Measurements from ENCODE around the gene NCAN.
A peak's percentile ranks its signal among the peaks of the same experiment; 100 is the strongest.

NCAN gene

DNA sequence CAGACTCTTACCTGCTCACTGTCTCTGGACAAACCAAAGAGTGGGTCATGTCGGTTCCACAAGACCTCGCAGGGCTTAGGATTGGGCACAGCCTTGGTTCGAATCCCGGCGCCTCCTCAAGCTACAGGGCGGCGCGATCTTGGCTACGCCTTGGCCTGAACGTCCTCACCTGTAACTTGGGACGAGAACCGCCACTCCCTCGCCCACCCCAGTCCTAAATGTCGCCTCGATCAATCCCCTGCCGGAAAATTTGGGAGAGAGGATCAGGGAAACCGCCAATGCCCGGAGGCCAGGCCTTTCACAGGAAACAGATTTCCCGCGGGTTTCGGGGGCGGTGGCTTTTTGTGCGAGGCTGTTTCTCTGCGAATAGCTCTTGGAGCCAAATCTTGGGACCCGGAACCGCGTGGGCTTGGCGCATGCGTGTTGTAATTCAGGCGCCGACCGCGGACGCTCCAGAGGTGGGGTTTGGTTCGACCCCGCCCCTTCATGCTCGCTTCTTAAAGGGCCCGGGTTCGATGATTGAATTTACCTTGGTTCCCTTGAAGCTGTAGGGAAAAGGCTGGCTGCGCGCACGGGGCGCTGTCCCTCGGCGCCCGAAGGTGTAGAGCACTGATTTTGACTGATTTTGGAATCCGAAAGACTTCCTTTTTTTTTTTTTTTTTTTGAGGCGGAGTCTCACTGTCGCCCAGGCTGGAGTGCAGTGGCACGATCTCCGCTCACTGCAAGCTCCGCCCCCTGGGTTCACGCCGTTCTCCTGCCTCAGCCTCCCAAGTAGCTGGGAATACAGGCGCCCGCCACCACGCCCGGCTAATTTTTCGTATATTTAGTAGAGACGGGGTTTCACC is 8.5 kb upstream of the NCAN start, which contains the start of gene NR2C2AP:
NR2C2AP (minus strand) TSS at position 403 of the 845 bp plus-strand sequence; CDS start at position 49, 354 bp downstream.
- H3K9me3 ChIP-seq (replicated peaks in 1 of 11) = no peaks in the 10 kb centered on the region; a peak in 1 of 22 replicates
- no peak for TF ChIP-seq Cebpa-rat (IDR thresholded peaks at IDR 0.05)
- H3K4me1 ChIP-seq = peaks cover 10 to 33% (median 25%) of the 10 kb centered on the region in 10 experiments
- no peaks in the 10 kb centered on the region for H3K27me3 ChIP-seq
- H3K4me3 ChIP-seq = peak within 1 kb of the TSS; percentile 70 to 86 (median 74)
- peaks cover 0 to 40% (median 13%) of the 10 kb centered on the region in 11 experiments; a peak in 10 of 22 replicates for H4K20me1 ChIP-seq
- H3K9ac ChIP-seq = peak within 1 kb of the TSS; percentile 76 to 91 (median 85)
- H3K36me3 ChIP-seq = peaks cover 18 to 44% (median 35%) of the 10 kb centered on the region in 11 experiments
- H3K27ac ChIP-seq = peak within 1 kb of the TSS; percentile 59 to 86 (median 82)
- peak within 1 kb of the TSS; percentile 91 to 99 (median 96) for H3K4me2 ChIP-seq

DNA sequence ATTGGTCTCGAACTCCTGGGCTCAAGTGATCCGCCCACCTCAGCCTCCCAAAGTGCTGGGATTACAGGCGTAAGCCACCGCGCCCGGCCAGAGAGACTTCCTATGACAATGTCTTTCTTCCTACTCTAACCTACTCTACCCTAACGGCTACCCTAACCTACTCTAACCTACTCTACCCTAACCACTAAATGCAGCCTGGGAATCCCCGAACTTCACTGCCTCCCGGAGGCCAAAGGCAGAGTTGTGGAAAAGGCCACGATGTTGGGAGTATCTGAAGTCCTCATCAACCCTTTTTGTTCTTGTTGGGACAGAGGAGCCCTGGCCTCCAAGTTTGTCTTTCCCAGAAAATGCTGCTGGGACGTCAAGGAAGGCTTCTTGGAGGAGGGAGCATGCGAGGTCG is 7.6 kb upstream of the NCAN start:
- Histone ChIP-seq H3K4me3 (no peak overlapping the region), H3K4me2 (peak overlapping the region in 6 of 11 experiments; percentile 92 to 99 (median 97); a peak in 6 of 22 replicates), H3K27me3 (peaks cover 0 to 4% (median 0%) of the 10 kb centered on the region in 11 experiments; a peak in 2 of 22 replicates), H3K9ac (no peak overlapping the region), H3K9me3 (replicated peaks in 1 of 11) (no peaks in the 10 kb centered on the region; a peak in 1 of 22 replicates), H4K20me1 (peaks cover 0 to 33% (median 7%) of the 10 kb centered on the region in 11 experiments; a peak in 10 of 22 replicates), H3K36me3 (peaks cover 9 to 34% (median 25%) of the 10 kb centered on the region in 11 experiments), H3K4me1 (peaks cover 10 to 33% (median 25%) of the 10 kb centered on the region in 10 experiments), H3K27ac (no peak overlapping the region)
- no peak for TF ChIP-seq Cebpa-rat (IDR thresholded peaks at IDR 0.05)

DNA sequence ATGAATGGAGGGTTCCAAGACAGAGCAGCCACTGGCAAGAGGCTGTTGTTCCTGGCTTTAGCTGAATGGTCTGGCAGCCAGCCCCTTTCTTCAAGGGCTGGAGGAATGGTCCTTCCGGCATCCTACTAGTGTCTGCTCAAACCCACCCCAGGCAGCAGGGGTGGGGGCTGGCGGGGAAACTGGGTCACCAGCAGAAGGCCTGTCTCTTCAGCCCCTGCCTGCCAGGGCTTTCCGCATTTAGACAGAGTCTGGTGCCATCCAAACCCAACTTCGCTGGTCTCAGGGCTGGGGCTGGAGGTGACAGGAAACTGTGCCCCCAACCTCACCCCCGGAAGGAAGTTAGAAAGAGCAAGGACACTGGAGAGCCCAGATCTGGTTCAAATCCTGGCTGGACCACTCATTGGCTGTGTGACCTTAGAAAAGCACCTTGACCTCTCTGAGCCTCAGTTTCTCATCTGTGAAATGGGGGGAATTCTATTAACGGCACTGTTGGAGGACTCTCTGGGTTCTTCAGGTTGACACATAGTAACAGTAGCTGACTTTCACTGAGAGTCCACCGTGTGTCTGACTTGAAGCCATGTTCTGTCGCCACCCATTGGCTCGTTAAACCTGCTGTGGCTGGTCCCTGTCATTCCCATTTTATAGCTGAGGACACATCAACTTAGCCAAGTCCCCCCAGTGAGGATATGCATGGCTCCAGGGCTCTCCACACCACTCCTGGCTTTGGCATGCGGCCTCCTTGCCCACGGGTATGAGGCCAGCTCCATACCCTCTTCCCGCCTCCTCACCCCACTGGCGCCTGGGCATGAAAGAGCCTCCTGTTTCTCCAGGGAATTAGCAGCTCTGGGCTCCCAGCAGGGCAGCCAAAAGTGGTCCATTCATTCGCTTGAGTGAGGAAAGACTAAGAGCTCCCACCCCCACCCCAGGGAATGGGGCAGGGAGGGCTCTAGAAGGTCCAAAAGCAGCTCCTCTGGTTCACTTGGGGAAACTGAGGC is 6.0 kb upstream of the NCAN start:
- Histone ChIP-seq H3K4me1 (peaks cover 10 to 33% (median 25%) of the 10 kb centered on the region in 10 experiments), H3K27me3 (peaks cover 0 to 18% (median 4%) of the 10 kb centered on the region in 11 experiments; a peak in 10 of 22 replicates), H3K9ac (no peak overlapping the region), H3K4me3 (no peak overlapping the region), H3K36me3 (peaks cover 0 to 19% (median 15%) of the 10 kb centered on the region in 11 experiments; a peak in 18 of 22 replicates), H3K27ac (no peak overlapping the region), H3K9me3 (replicated peaks in 1 of 11) (no peaks in the 10 kb centered on the region; a peak in 1 of 22 replicates), H4K20me1 (peaks cover 0 to 19% (median 0%) of the 10 kb centered on the region in 11 experiments; a peak in 7 of 22 replicates), H3K4me2 (no peak overlapping the region)
- TF ChIP-seq Cebpa-rat (IDR thresholded peaks at IDR 0.05) = no peak

DNA sequence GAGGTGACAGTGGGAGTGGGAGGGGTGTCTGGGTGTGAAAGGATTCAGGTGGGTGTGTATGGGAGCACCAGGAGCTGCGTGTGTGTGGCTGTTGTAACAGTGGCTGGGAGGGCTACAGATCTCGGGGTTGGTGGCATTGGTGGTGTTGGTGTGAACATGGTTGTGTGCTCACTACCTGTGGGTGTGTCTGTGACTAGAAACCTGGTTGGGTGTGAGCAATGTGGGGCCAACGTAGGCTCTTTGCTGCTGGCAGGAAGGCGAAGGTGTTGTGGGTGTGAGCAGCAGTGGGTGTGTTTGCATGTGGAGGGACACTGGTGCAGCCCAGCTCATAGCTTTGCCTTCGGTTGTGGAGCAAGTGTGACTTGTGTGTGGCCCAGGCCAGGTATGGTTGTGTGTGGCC is 4.8 kb upstream of the NCAN start:
- Histone ChIP-seq H3K27me3 (peaks cover 10 to 31% (median 16%) of the 10 kb centered on the region in 11 experiments), H3K36me3 (peaks cover 0 to 7% (median 4%) of the 10 kb centered on the region in 11 experiments; a peak in 11 of 22 replicates), H3K27ac (no peak overlapping the region), H3K9me3 (replicated peaks in 1 of 11) (no peaks in the 10 kb centered on the region; a peak in 1 of 22 replicates), H3K9ac (no peak overlapping the region), H3K4me1 (peaks cover 8 to 25% (median 18%) of the 10 kb centered on the region in 10 experiments), H3K4me2 (no peak overlapping the region), H4K20me1 (peaks cover 0 to 9% (median 0%) of the 10 kb centered on the region in 11 experiments; a peak in 4 of 22 replicates), H3K4me3 (no peak overlapping the region)
- no peak for TF ChIP-seq Cebpa-rat (IDR thresholded peaks at IDR 0.05)

DNA sequence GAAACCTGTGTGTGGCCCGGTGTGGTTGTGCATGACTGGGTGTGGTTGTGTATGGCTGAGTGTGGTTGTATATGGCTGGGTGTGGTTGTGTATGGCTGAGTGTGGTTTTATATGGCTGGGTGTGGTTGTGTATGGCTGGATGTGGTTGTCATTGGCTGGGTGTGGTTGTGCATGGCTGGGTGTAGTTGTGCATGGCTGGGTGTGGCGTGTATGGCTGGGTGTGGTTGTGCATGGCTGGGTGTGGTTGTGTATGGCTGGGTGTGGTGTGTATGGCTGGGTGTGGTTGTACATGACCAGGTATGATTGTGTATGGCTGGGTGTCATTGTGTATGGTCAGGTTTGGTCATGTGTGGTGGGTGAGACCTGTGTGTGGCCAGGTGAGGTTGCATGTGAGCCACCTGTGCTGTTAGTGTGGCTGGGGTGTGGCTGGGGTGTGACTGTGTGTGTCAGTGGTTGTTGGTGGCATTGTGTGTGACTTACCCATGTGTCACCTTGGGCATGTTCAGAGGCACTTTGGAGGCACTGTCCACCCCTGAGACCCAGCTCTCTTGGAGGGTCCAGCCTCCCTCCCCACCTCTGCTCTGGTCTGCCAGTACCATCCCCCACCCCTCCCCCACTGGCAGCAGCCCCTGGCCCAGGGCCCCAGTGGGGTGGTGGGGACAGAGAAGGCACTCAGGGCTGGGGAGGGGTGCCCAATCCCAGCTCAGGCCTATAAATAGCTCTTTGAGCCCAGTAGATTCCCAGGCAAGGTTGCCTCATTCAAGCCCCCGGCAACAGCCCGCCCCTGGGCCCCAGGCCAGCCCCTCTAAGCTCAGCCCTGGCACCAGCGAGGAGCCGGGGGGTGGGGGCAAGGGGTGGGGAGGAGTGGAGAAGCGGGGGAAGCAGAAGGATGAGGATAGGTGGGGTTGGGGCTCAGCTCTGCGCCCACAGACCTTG is 3.9 kb upstream of the NCAN start:
- no peak overlapping the region for H3K9ac ChIP-seq
- no peak overlapping the region for H3K4me3 ChIP-seq
- H3K4me1 ChIP-seq = peaks cover 0 to 16% (median 9%) of the 10 kb centered on the region in 10 experiments; a peak in 10 of 20 replicates
- peaks cover 0 to 6% (median 0%) of the 10 kb centered on the region in 11 experiments; a peak in 4 of 22 replicates for H4K20me1 ChIP-seq
- no peak for TF ChIP-seq Cebpa-rat (IDR thresholded peaks at IDR 0.05)
- no peak overlapping the region for H3K27ac ChIP-seq
- H3K27me3 ChIP-seq = peaks cover 20 to 40% (median 25%) of the 10 kb centered on the region in 11 experiments
- H3K36me3 ChIP-seq = no peaks in the 10 kb centered on the region
- no peaks in the 10 kb centered on the region; a peak in 1 of 22 replicates for H3K9me3 ChIP-seq (replicated peaks in 1 of 11)
- H3K4me2 ChIP-seq = peak overlapping the region in 3 of 11 experiments; percentile 4 to 43 (median 11); a peak in 4 of 22 replicates

DNA sequence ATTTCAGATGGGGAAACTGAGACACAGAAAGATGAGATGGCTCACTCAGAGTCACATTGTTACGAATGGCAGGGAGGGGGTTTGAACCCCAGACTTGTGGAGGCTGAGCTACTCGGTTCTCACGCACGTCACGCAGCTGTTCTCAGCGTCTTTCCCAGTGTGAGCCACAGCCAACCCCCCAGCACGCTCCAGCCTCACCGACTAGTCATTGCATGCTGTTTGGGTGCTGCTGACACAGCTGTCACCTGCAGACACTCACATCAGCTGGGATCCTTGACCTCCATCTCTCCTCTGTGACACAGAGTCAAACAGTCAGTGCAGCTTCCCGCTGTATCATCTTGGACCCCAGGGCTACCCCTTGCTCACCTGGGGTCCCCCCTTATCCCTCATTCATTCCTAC is 2.4 kb upstream of the NCAN start:
- no peak overlapping the region for H3K4me3 ChIP-seq
- no peak overlapping the region for H3K9ac ChIP-seq
- H3K27me3 ChIP-seq = peaks cover 35 to 55% (median 40%) of the 10 kb centered on the region in 11 experiments
- H3K4me2 ChIP-seq = no peak overlapping the region
- H3K36me3 ChIP-seq = no peaks in the 10 kb centered on the region
- H3K9me3 ChIP-seq (replicated peaks in 1 of 11) = no peaks in the 10 kb centered on the region; a peak in 1 of 22 replicates
- no peak for TF ChIP-seq Cebpa-rat (IDR thresholded peaks at IDR 0.05)
- H3K4me1 ChIP-seq = peaks cover 0 to 9% (median under 1%) of the 10 kb centered on the region in 10 experiments; a peak in 6 of 20 replicates
- no peak overlapping the region for H3K27ac ChIP-seq
- peaks cover 0 to 21% (median 0%) of the 10 kb centered on the region in 11 experiments; a peak in 5 of 22 replicates for H4K20me1 ChIP-seq

DNA sequence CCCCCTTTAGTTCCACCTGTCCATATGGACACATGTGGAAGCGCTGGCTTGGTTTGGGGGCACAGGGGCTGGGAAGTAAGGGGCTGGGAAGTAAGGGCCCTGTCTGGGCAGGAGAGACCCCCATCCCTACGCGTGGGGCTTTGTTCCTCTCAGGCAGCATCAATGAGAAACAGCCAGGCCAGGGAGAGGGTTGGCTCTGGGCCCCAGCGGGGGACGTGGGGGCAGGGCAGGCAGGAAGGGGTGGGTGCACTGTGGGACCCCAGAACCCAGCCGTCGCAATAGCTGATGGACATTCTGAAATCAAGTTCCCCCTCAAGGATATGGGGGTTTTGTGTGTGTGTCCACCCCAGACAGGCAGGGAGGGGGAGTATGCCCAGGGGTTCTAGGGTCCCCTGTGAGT is 1.2 kb downstream of the NCAN start:
- H3K36me3 ChIP-seq = no peaks in the 10 kb centered on the region
- no peak overlapping the region for H3K4me2 ChIP-seq
- no peak overlapping the region for H3K27ac ChIP-seq
- H3K4me1 ChIP-seq = peaks cover 0 to under 1% (median 0%) of the 10 kb centered on the region in 10 experiments; a peak in 2 of 20 replicates
- peaks cover 0 to 21% (median 0%) of the 10 kb centered on the region in 11 experiments; a peak in 6 of 22 replicates for H4K20me1 ChIP-seq
- H3K4me3 ChIP-seq = no peak overlapping the region
- H3K9me3 ChIP-seq (replicated peaks in 1 of 11) = peaks cover 0 to 9% (median 0%) of the 10 kb centered on the region in 11 experiments; a peak in 1 of 22 replicates
- no peak for TF ChIP-seq Cebpa-rat (IDR thresholded peaks at IDR 0.05)
- H3K9ac ChIP-seq = no peak overlapping the region
- peaks cover 37 to 61% (median 45%) of the 10 kb centered on the region in 11 experiments for H3K27me3 ChIP-seq
